GM21526 (cell line): Measurements from ENCODE around the gene ARHGAP24.
"Not testable (repeated sequence)": the region's sequence is repeated elsewhere in the genome, so short reads cannot be mapped to it uniquely, and the experiment has no call there.

Source experiments
- ATAC-seq: cut with Tn5 transposase; IDR thresholded peaks from one replicate; pipeline ENCODE4 v1.9.1; 2021; ENCODE audit warnings: moderate library complexity; ENCODE audit not compliant: unreplicated experiment, low FRiP score

ARHGAP24 gene

GRCh38 chr4:85833302-85833701 is 358.4 kb downstream of the ARHGAP24 start:
- ATAC-seq = no peak

- no peak for ATAC-seq
Measured at GRCh38 chr4:85834934-85835333, 360.0 kb downstream of the ARHGAP24 start.

DNA sequence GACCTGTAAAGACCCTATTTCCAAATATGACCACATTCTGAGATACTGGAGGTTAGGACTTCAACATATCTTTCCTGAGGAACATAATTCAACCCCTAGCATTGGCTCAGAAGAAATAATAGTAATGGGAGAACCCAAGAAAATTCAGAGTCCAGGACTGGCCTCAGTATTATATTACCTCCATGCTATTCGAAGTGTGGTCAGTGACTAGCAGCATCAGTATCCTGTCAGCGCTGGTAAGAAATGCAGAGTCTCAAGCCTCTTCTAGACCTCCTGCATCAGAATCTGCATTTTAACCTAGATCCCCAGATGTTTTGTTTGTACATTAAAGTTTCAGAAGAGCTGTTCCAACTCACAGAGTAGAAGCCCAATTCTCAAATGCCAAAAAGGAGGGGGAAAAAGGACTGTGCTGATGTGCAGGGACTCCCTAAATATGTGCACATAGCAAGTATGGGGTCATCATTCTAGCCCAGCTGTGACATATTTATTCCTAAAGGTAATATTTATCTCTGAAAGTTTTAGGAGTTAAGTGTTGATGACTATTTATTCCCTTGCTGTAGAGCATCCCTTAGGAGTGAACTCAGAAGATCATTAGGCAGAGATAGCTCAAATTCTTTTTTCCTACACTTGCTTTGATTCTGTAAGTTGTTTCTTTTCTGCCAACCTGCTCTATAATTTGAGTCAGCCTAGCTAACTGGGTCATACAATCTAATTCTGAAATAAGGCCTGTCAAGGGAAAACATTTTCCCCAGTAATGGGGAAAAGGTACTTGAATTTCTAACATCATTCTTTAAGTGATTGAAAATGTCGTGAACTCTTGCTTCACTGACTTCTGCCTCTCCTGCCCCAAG is 361.9 kb downstream of the ARHGAP24 start:
- ATAC-seq = no peak

- no peak for ATAC-seq
Measured at GRCh38 chr4:85837439-85837733, 362.4 kb downstream of the ARHGAP24 start.

- not testable (repeated sequence) for ATAC-seq
Measured at GRCh38 chr4:85839981-85840451, 365.1 kb downstream of the ARHGAP24 start.

GRCh38 chr4:85842540-85842939 is 367.6 kb downstream of the ARHGAP24 start:
- no peak for ATAC-seq

DNA sequence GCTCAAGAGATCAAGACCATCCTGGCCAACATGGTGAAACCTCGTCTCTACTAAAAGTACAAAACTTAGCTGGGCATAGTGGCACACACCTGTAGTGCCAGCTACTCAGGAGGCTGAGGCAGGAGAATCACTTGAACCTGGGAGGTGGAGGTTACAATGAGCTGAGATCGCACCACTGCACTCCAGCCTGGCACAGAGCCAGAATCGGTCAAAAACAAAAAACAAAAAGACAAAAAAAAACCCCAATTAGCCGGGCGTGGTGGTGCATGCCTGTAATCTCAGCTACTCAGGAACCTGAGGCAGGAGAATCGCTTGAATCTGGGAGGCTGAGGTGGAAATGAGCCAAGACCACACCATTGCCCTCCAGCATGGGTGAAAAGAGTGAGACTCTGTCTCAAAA is 378.8 kb downstream of the ARHGAP24 start:
- not testable (repeated sequence) for ATAC-seq

GRCh38 chr4:85854546-85854945 is 379.6 kb downstream of the ARHGAP24 start:
- no peak for ATAC-seq

- no peak for ATAC-seq
Measured at GRCh38 chr4:85860066-85860740, 385.3 kb downstream of the ARHGAP24 start.

GRCh38 chr4:85861064-85861765 is 386.3 kb downstream of the ARHGAP24 start:
- ATAC-seq = no peak

DNA sequence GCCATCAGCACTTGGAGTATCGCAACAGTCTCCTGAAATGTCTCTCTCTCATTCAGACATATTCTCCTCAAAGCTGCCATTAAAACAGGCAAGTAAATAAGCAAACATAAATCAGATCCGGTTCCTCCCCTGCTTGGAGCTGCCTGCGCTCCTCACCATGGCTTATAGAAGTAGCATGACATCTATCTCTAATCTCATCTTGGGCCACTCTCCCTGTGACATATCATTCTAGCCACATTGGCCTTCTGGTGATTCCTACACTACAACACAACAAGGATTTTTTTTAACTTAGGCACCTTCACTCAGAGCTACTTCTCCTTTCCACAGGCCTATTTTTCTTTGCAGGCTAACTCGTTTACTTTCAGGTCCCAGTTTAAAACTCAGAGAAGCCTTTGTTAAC is 387.9 kb downstream of the ARHGAP24 start:
- ATAC-seq = no peak

GRCh38 chr4:85864259-85865205 is 389.6 kb downstream of the ARHGAP24 start:
- ATAC-seq = no peak

GRCh38 chr4:85865256-85865655 is 390.3 kb downstream of the ARHGAP24 start:
- no peak for ATAC-seq

DNA sequence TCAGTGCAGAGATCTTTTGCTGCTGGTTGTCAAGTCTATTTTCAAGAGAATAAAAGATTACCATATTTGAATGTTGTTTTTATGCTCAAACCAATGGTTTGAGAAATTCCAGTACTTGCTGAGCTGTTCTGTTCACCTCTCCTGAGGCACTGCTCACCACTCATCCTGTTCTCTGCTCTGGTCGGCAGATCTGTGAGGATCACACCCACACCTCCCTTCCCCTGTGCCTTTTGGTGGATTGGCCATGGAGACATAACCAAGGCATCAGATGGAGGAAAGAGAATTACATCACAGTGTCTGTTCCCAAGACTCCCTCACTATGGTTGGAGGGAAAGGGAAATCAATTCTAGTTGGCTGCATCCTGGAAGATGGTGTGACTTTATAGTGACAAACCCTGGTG is 391.6 kb downstream of the ARHGAP24 start:
- no peak for ATAC-seq

DNA sequence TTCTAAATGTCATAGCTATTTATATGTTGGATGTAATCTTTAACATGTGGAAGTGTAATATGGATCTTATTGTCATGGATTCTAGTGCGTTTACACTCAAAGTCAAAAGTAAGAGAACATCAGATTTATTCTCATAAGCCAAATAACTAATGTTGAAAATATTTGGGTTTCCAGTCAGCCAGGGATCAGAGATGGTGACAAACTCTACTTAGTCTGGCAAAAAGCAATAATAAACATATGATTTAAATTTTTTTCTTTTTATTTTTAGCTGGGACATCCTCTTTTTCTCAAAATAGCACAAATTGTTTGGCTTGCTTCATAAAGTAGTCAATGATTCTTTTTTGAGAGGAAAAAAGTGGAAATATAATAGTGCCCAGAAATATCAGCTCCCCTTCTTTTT is 392.3 kb downstream of the ARHGAP24 start:
- ATAC-seq = no peak

DNA sequence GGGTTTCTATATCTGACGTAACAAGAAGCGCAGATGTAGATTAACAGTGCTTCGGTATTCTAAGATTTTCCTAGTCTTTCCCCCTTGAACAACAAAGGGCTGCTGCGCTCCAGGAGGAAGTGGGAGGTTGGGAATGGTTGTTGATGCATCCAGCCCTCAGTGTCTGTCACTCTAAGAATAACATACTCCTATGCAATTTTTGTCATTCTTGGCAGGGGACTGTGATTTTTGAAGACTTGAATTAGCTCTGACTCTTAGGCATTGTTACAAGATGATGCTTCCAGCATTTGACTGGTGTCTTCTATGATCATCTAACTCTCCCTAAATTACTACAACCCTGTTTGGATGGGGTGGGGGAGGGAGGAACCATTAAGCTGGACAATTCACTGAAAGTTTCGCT is 394.2 kb downstream of the ARHGAP24 start:
- no peak for ATAC-seq

DNA sequence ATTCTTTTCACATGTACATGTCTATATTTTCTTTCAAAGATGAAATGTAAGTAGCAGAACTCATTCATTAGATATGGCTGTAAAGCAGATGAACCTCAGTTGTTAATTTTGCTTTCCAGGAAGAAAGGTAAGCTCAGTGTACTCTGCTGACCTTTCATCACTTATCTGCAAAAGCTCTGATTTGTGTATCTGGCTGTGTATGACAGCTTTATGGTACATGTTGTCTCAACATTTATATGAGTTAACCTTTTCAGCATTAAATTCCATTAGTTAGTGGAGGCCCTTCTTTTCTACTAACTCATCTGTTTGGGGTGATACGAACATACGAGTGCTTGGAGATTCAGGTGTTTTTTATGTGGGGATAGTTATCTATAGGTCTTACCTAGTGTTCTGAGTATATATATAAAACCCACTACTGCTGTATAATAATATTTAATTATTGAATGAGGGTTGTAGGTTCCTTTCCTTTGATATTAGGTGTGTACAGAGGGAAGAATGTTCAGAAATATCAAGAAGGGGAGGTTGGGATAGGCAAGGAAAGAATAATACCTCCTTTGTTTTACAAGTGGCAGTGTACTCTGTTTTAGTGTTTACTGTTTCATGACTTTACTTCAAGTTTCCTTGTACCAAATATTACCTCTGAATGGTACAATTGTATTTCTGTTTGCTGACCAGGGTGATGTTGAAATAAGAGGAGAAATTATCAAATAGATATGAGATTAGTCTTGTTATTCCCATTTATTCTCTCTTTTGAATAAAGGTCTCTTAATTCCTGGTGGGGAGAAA is 395.5 kb downstream of the ARHGAP24 start:
- ATAC-seq = no peak

GRCh38 chr4:85873566-85873965 is 398.6 kb downstream of the ARHGAP24 start:
- no peak for ATAC-seq

DNA sequence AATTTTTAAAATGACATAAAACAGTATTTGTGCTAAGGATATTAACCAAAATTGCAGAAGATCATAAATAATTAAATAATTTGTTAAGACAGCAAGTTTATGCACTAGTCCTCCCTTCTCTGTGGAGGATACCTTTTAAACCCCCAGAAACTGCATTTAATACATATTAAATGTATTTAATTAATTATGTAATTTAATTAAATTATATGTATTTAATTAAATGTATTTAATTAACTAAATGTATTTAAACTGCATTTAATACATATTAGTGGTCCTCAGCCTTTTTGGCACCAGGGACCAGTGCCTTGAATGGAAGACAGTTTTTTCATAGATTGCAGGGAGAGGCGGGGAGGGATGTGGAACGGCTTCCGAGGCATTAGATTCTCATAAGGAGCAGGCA is 404.6 kb downstream of the ARHGAP24 start:
- no peak for ATAC-seq

DNA sequence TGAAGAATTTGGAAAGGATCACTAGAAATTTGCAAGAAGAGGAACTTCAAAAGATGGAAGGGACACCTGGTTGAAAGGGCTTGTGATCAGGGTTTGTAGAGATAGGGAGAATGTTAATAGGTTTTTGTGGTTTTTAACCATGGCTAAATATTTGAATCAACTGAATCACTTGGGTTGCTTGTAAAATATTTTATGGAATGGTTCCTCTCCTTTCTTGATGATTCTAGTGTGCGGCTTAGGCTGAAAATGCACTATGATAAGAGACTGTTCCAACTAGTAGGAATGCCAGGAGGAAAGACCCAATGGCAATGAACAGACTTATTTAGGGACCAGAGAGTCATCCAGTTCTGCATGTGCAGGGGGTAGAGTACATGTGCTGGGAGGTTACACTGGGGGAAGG is 408.2 kb downstream of the ARHGAP24 start:
- no peak for ATAC-seq
